Right lobe of liver (tissue), 6 donors: ENCODE measurements around the gene NOTUM. TPM values are rescaled to one million over a fixed set of nuclear protein-coding genes. Genes with fewer than 3 reads are reported as not detected.

Experiments
- ATAC-seq, 4 donors: fragments of 200-7000 bp; cut with Tn5 transposase; one replicate each; pipeline ENCODE4 v1.9.1; 2020; ENCODE audit warnings: mild to moderate bottlenecking in 4 of 4, moderate library complexity in 4 of 4
- DNase-seq, 3 donors: peaks; one replicate each; pipeline ENCODE4 v3.0.0-alpha.2; 2020
- H3K27ac ChIP-seq, 3 donors: fragments of 200-600 bp; one replicate each; pipeline ENCODE4 v1.8.0; 2022
- H3K27me3 ChIP-seq, 2 donors: fragments of 200-600 bp; one replicate each; pipeline ENCODE4 v1.8.0; 2022
- H3K36me3 ChIP-seq, 4 donors: fragments of 200-600 bp; sonication (generic) in 1 of 4; one replicate each; pipeline versions ENCODE4 v1.5.1 to v1.8.0; 2017 to 2022; ENCODE audit warnings: control low read depth in 1 of 4
- H3K4me1 ChIP-seq, 4 donors: fragments of 200-600 bp; sonication (generic) in 1 of 4; one replicate each; pipeline versions ENCODE4 v1.5.1 to v1.8.0; 2017 to 2022; ENCODE audit warnings: control low read depth in 1 of 4
- H3K4me3 ChIP-seq, 3 donors: fragments of 200-600 bp; one replicate each; pipeline ENCODE4 v1.8.0; 2022
- H3K9me3 ChIP-seq, 4 donors: fragments of 200-600 bp; sonication (generic) in 1 of 4; one replicate each; pipeline versions ENCODE4 v1.5.1 to v1.8.0; 2017 to 2022; ENCODE audit warnings: control low read depth in 1 of 4
- POLR2A ChIP-seq: fragments of 450-650 bp; IDR thresholded peaks from one replicate; pipeline ENCODE4 v1.6.1; 2017; ENCODE audit warnings: antibody characterized with exemption, mild to moderate bottlenecking
- WGBS: methylation state at CpG from one replicate; pipeline ENCODE4 v1.1.6; 2018; ENCODE audit warnings: low coverage, low lambda C conversion rate; ENCODE audit not compliant: insufficient coverage; ENCODE audit errors: missing lambda C conversion rate; 5-methylcytosine and 5-hydroxymethylcytosine counted together
- intact Hi-C, 2 donors: fragments of 100-400 bp; cut with DNase I; formaldehyde crosslinking; loops; one replicate each; pipeline versions ENCODE4 v1.11.2 to v1.14.1; 2022
- total RNA-seq, 6 experiments: library from RNA; depleted of rRNA in 2 of 6; stranded (reverse); fragments of >200 nt in 2 of 6; fragmentation: NEBNext Ultra II Directional in 3 of 6; extraction: Animal tissue kit (Norgen Biotek cat#: 25700) in 3 of 6; gene quantifications; one replicate each; pipeline versions ENCODE4 v1.1.0 to v1.2.4, GENCODE V29; 2016 to 2023
- TF ChIP-seq, protein P1 (sequence below), 4 donors: fragments of 200-600 bp in 3 of 4; fragments of 450-650 bp in 1 of 4; IDR thresholded peaks; one replicate each; pipeline versions ENCODE4 v1.5.1 to v1.8.0; 2016 to 2022; ENCODE audit warnings: antibody characterized with exemption in 4 of 4, mild to moderate bottlenecking in 2 of 4
- donor health status: DM: no; HTN: yes; CAD: no.
- donor health status: DM: no; HTN: no; CAD: no.
- donor health status: DM: no; HTN: no; CAD: no.
- donor health status: DM: no; HTN: yes; CAD: no.
- donor health status: DM: no; HTN: yes; CAD: no.

Gene NOTUM
- total RNA-seq, 6 experiments from 2014 or later, result 1.2 to 7.6 (median 3.0) TPM

DNA sequence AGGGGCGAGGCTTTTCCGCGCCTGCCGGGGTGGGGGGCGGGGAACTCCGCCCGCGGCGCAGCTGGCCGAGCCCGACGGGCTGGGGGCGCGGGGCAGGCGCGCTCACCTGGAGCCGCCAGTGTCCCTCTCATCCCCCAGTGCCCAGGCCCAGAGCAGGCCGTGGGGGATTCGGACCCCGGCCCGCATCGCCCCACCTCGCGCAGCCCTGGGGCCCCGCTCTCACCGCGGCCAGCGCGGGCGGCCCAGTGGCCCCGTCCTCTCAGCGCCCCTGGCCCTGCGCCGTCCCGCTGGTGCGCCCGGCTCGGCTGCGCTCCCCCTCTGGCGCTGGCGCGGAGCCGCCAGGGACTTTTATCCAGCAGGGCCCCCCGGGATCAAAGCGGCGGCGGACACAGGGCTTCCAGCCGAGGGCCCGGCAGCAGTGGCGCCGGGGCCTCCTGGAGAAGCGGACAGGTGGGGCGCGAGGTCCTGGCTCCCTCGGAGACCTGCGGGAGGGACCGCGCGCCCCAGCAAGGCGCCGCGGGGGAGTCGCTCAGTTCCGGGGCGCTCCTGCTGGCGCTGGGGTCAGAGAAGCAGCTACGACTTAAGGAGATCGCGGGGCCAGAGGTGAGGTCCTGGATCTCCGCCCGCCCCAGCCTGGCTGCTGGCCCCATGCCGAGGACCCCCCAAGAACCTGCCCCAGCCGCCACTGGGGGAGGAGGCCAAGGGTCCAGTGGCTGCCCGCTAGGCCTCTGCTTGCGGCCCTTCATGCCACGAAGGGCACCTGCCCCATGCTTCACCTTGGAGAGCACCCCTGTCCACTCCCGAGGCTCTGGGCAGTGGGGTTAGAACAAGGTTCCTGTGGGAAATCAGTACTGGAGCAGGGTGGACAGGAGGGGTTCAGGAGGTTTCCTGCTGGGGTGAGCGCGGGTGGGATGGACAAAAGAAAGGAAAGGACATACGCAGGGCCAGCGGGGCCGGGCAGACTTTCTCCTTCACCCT lies 823 bp upstream of the NOTUM start:
- Histone ChIP-seq H3K27ac (no peak overlapping the region), H3K36me3 (no peaks in the 10 kb centered on the region), H3K4me3 (no peak overlapping the region), H3K4me1 (peaks cover 0 to 14% (median 0%) of the 10 kb centered on the region in 4 donors), H3K27me3 (no peaks in the 10 kb centered on the region), H3K9me3 (no peaks in the 10 kb centered on the region)
- ATAC-seq, result no peak
- WGBS, result 22% methylated on average over 20 of the region's 82 CpGs
- no peak for DNase-seq
- TF ChIP-seq POLR2A, result no peak
- TF ChIP-seq, protein P1, sequence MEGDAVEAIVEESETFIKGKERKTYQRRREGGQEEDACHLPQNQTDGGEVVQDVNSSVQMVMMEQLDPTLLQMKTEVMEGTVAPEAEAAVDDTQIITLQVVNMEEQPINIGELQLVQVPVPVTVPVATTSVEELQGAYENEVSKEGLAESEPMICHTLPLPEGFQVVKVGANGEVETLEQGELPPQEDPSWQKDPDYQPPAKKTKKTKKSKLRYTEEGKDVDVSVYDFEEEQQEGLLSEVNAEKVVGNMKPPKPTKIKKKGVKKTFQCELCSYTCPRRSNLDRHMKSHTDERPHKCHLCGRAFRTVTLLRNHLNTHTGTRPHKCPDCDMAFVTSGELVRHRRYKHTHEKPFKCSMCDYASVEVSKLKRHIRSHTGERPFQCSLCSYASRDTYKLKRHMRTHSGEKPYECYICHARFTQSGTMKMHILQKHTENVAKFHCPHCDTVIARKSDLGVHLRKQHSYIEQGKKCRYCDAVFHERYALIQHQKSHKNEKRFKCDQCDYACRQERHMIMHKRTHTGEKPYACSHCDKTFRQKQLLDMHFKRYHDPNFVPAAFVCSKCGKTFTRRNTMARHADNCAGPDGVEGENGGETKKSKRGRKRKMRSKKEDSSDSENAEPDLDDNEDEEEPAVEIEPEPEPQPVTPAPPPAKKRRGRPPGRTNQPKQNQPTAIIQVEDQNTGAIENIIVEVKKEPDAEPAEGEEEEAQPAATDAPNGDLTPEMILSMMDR (IDR thresholded peaks at IDR 0.05), result no peak
- intact Hi-C loops, result loop anchor here in 1 of 2 donors (5.0 kb wide), 1 partner anchor 55 kb away; no protein-coding TSS in a partner anchor

DNA sequence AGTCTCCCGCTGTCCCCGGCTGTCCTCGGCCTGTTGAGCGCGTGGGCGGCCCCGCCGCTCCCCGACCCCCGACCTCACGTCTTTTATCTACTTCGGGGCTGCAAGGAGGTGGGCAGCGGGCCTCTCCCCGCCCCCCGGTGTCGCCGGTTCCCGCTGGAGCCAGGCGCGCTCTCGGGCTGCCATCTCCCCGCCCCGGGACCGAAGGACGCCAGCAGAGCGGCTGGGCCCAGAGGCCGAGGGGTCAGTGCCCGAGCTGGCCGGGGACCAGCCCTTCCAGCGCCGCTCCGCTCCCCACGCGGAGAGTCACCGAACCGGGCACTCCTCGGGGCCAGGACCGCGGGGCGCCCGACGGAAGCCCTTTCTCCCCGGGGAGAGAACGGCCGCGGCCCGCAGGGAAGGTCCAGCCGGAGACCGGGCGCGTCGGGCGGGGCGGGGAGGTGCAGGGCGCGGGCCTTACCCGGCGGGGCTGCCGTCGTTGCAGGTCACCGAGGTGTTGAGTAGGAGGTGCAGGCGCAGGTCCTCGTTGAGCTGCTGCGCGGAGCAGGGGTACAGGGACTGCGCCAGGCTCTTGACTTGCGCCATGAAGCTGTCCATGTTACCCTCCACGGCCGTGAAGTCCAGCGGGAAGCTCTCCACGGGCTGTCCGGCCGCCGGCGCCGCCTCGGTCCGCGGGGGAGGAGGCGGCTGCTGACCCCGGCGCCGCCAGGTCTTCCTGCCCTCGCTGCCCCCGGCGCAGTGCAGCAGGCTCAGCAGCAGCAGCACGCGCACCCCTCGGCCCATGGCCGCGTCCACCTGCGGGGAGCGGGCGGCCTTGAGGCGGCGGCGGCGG lies 643 bp downstream of the NOTUM start:
- Histone ChIP-seq H3K27me3 (no peaks in the 10 kb centered on the region), H3K36me3 (no peaks in the 10 kb centered on the region), H3K4me3 (peak overlapping the region; percentile 43 to 70 (median 64)), H3K4me1 (peaks cover 0 to 14% (median 0%) of the 10 kb centered on the region in 4 donors), H3K9me3 (no peaks in the 10 kb centered on the region), H3K27ac (peak overlapping the region in 2 of 3 donors; percentile 10 to 37)
- WGBS, result 0% methylated on average over 5 of the region's 98 CpGs
- TF ChIP-seq POLR2A, result no peak
- TF ChIP-seq, protein P1 (IDR thresholded peaks at IDR 0.05), result no peak
- intact Hi-C loops, result loop anchor here in 1 of 2 donors (5.0 kb wide), 1 partner anchor 57 kb away; no protein-coding TSS in a partner anchor
- peak; percentile 78 to 87 (median 82) for ATAC-seq
- peak; percentile 78 to 88 (median 88) for DNase-seq

DNA sequence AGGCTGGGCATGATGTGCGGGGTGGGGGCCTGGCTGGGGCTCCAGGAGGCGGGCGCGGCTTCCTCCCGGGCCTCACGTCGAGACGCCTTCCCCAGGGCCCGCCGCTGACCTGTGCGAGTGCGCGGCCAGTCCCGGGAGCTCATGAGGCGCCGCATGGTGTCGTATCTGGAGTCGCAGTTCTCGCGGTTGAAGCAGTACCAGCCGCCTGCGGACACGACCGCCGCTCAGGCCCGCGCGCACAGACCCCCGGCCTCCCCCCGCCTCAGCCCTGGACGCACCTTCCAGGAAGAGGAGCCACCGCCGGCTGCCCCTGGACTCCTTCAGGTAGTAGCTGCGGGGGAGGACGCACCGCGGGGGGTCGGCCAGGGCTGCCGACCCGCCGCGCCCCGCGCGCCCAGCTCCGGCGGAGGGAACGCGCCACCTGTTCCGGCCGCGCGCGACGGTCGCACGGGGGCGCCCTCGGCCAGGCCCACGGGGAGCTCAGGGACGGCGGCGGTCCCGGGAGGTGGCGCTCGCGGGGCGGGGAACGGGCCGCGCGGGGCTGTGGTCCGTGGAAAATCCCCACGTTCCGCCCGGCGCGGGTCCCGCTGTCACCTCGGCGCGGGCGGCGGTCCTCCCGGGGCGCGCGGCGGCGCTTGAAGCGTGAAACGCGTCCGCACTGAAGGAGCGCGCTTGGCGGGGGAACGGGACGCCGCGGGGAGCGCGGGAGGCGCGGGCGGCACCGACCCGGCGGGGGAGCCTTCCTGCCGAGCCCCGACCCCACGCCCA lies 1.4 kb downstream of the NOTUM start:
- Histone ChIP-seq H3K9me3 (no peaks in the 10 kb centered on the region), H3K27me3 (no peaks in the 10 kb centered on the region), H3K4me1 (peaks cover 0 to 14% (median 0%) of the 10 kb centered on the region in 4 donors), H3K27ac (peak overlapping the region in 2 of 3 donors; percentile 10 to 37), H3K36me3 (no peaks in the 10 kb centered on the region), H3K4me3 (peak overlapping the region; percentile 43 to 70 (median 64))
- TF ChIP-seq, protein P1 (IDR thresholded peaks at IDR 0.05), result peak; percentile 63 to 100 (median 86)
- TF ChIP-seq POLR2A, result no peak
- intact Hi-C loops, result loop anchor here (5.0 kb wide), 1 partner anchor 58 kb away; no protein-coding TSS in a partner anchor
- WGBS, result 0% methylated on average over 3 of the region's 112 CpGs
- ATAC-seq, result peak; percentile 76 to 92 (median 85)
- DNase-seq, result peak; percentile 83 to 85 (median 84)
